Measurements from ENCODE around the gene TADA1.
"Not testable (repeated sequence)": the region's sequence is repeated elsewhere in the genome, so short reads cannot be mapped to it uniquely, and the experiment has no call there.

TADA1 gene

DNA sequence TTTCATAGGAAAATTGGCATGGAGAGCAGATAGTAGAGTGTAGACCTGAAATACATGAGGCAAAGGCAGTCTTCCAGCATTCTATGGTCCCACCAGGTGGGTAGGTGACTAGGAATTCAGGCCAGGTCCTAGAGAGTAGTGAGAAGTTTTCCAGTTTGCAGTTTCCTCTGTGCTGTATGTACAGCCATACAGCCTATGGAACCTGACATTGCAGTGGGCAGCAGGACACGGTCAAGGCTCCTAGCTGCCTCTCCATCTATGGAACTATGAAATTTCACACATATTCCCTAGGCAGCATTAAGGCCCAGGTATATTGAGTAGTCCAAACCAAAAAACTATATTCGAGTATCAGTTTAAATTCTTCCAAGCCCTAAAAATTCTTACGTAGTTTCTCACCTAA, 20.5 kb downstream of the TADA1 start:
- no peak overlapping the region for H3K4me3 ChIP-seq (ENCODE audit: low read length)
- DNase-seq (ENCODE audit: low read depth, low spot score), result no peak

DNA sequence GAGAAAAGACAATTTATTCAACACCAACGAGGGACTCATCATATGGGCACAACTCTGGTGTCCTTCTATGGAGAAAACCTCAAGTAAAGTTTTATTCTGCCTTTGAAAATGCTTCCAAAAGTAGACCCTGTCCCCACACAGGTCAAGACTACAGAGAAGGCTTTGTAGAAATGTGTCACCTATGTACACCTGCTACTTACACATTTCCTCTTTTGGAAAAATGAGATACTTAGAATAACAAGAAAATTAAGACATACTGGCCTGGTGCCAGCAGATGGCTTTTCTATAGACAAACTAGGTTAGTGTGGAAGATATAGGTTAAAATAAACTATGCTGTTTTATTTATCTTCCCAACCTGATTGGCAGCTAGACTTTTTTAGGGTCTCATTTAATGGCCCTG, 23.1 kb downstream of the TADA1 start:
- no peak overlapping the region for H3K4me3 ChIP-seq (ENCODE audit: low read length)
- DNase-seq (ENCODE audit: low read depth, low spot score), result no peak

DNA sequence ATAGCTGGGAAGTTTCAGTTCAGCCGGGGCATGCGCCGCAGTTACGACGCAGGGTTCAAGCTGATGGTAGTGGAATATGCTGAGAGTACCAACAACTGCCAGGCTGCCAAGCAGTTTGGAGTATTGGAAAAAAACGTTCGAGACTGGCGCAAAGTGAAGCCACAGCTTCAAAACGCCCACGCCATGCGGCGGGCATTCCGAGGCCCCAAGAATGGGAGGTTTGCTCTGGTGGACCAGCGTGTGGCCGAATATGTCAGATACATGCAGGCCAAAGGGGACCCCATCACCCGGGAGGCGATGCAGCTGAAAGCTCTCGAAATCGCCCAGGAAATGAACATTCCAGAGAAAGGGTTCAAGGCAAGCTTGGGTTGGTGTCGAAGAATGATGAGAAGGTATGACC, 26.9 kb downstream of the TADA1 start:
- no peak for DNase-seq (ENCODE audit: low read depth, low spot score)

DNA sequence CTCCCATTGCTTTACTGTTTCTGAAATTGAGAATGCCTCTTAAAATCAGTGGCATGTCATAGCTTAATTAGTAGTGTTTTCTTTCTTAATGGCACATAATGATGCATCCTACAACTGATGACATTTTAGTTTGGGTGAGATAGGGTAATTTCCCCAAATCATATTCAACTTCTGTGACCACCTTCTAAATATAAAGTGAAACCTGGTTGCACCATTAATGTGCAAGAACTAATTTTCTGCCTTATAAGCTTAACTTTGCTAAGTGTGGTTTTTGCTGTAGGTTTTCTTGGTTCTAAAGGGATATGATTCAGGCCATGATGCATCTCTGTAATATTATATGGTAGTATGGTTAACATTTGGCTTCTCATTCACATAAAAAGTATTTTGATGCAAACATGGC, 27.9 kb downstream of the TADA1 start:
- DNase-seq (ENCODE audit: low read depth, low spot score), result no peak
- no peak overlapping the region for H3K4me3 ChIP-seq (ENCODE audit: low read length)

More for the DNA sequence above, 26.9 kb downstream of the TADA1 start:
- no peak overlapping the region for H3K4me3 ChIP-seq (ENCODE audit: low read length)

DNA sequence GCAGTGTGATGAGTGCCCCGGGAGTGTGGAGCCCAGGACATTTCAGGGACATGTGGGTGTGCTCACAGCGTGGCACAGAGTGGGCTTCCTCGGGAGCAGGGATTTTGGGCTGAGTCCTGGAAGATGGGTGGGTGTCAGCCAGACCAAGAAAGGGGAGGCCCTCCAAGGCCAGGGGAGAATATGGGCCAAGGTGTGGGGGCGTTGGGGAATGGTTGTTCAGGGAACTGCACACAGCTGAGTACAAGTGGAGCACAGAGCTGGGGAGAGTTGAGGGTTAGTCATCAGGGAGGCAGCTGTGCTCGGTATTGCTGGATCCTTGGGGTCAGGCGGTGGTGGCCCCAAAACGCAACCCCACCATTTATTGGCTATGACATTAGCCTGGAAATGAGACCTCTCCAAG, 31.3 kb downstream of the TADA1 start:
- no peak overlapping the region for H3K4me3 ChIP-seq (ENCODE audit: low read length)
- no peak for DNase-seq (ENCODE audit: low read depth, low spot score)

DNA sequence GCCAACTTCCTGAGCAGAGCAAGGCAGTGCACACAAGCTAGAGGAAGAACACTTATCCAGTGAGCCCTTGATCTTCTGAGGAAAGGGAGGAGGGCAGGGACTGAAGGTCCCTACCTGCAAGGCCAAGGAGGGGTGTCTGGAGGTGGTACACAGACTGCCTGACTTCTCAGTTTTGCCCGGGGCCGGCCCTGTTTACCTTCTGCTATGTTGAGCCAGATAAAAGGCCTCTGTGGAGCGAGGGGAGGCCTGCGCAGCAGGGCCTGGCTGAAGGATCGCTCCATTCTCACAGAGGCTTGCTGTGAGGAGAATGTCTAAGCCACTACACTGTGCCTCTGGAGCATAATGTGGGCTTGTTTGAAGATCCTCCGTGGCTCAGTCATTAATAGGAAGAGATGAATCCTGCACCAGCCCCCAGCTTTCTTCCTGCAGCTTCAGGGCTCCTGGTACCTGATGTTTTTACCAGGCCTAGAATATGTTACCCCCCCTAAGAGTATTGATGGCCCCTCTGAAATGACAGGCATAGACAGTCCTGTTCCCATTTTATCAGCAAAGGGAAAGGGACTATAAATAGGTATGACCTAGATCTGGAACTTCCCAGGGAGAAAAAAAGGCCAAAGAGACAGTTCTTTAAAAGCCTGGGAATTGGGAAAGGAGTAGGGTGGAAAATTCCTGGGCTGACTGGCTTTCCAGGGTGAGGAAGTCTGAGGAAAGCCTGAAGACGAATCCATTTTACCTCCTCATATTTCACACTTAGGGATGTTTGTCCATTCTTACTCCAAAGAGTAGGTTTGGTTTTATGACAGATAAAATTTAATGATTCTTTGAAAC, 32.1 kb downstream of the TADA1 start:
- H3K4me3 ChIP-seq (ENCODE audit: low read length), result no peak overlapping the region
- no peak for DNase-seq (ENCODE audit: low read depth, low spot score)

DNA sequence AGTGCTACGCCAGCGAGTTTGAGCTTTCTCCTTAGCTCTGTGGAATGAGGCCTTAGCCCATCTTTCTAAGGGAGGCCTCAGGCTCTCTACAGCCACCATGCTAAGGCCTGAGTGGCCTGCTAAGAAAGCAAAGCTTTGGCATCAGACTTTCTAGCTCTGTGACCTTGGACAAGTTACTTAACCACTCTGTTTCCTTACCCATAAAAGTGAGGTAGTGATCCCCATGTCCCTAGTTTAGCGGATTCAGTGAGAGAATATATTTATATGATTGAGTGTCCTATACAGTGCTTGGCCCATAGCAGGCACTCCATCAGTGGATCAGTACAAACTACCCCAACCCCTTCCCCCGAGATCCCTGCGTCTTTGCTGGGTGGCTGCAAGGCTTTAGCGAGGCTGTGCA, 32.7 kb downstream of the TADA1 start:
- H3K4me3 ChIP-seq (ENCODE audit: low read length), result no peak overlapping the region
- no peak for DNase-seq (ENCODE audit: low read depth, low spot score)

DNA sequence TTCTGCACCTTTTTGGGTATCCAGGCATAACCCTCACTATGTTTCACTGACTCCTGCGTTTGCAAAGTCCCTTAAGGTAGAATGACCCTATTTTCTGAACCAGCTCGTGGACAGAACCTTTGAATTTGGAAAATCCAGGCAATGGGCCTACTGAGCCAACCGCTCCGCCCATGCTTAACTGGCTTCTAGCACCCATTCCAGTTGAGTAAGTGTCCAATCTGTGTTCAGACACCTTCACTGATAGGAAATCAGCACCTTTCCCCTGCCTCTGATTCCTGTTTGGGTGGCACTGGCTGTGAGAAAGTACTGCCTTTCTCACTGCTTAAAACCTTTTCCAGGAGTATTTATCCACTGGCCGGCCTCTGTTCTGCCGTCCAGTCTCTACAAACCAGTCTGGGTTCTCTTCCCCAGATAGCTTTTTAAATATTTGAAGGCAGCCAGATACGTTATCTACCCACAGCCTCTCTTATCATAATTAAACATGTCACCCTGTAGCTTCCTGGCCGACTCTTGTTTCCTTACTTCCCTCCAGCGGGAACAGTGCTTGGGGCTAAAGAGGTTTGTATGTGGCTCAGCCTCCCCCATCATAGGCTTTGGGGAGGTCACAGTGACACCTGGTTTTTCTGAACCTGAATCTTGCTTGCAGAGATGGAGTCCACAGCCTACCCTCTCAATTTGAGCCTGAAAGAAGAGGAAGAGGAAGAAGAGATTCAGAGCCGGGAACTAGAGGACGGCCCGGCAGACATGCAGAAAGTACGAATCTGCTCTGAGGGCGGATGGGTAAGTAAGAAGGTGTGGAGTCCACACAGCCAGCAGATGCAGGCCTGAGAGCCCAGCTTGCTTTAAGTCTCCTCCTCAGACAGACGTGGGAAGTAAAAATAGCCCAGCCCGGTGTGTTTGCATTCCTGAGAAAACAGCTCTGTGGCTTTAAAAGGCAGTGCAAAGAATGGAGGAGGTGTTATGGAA, 35.5 kb downstream of the TADA1 start:
- DNase-seq (ENCODE audit: low read depth, low spot score), result no peak
- H3K4me3 ChIP-seq (ENCODE audit: low read length), result peak overlapping the region; percentile 87

DNA sequence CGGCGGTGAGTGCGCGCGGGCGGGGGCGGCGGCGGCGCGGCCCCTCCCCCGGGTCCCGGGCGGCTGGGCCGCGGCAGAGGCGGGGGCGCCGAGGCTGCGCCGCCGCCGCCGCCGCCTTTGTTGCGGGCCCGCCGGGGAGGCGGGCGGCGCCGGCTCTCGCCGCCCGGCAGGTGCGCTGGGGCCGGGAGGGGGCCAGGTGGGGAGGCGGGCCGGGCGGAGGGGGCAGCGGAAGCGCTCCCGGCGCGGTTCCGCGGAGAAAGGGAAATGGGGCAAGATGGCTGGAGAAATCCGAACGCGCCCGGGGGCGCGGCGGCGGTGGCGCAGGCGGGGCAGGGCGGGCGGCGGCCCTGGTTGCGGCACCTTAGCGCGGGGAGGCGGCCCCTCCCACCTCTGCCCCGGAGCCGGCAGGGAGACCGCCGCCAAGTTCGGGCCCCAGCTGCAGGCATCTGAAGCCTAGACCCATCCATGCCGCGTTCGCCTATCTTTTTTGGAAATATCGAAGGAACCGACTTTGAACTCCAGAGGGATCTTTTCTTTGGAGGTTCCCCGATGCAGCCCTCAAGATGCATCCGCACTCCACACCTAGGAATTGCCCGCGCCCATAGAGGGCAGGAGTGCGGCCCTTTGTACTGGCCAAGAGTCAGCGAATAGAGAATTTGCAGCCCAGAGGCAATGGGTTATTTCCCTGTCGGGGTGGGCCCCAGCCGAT, 36.3 kb downstream of the TADA1 start:
- DNase-seq (ENCODE audit: low read depth, low spot score), result no peak
- H3K4me3 ChIP-seq (ENCODE audit: low read length), result peak overlapping the region; percentile 87

DNA sequence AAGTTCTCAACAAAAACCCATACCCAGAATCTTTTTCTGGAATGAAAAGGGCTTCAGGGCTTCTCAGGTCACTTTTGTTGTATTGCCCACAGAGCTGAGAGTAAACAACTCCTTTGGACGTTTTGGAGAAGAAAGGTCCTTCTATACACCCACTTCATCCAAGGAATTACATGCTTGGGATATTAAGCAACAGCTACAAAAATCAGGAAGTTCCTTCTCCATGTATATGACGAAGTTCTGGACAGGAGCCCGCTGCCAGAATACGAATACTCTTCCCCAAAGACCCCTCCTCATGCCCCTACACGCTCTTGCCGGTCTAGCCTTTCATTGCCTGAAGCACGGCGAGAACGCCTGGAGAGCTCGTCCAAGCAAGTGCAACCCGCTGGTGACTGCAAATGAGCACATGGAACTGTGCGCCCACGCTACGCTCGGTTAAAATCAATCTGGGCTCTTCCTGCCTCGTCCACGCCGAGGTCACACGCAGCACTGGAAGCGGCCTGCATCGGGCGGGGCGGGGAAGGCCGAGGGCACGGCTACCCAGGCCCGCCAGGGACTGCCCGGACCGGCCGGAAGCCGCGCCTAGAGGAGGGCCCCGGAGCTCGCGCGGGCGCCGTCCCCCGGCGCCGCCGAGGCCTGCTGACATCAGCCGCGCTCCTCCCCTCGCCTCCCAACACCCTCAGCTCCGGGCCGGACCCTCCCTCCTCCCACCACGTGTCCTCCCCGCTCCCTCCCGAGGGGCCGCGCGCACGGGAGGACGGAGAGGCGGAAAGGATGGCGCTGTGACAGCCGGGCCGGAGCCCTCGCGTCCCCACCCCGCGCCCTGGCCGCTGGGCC, 37.1 kb downstream of the TADA1 start, which contains the start of gene POGK:
Gene POGK, plus strand, starts transcription at position 710 of the 834 bp plus-strand sequence. CDS start 1,482 bp downstream, outside the sequence.
- peak; percentile 79 for DNase-seq (ENCODE audit: low read depth, low spot score)

DNA sequence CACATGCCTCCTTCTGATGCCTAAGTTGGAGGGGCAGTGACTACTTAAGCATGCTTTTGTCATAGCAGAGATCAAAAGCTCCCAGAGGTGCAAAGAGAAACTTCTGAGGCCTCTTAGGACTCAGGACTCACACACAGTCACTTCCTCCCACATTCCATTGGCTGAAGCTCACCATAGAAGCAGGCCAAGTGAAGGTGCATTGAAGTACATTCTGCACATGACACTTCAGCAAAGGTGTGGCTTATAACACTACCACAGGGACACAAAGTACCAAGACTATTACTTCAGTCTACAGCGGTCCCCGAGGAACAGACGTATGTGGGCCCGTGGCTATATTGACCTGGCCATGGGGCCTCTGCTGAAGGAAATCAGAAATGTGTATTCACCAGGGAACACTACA, 39.3 kb downstream of the TADA1 start:
- DNase-seq (ENCODE audit: low read depth, low spot score), result no peak
- no peak overlapping the region for H3K4me3 ChIP-seq (ENCODE audit: low read length)

More for the DNA sequence above, 37.1 kb downstream of the TADA1 start, which contains the start of gene POGK:
- H3K4me3 ChIP-seq (ENCODE audit: low read length), result peak within 1 kb of the TSS; percentile 87

DNA sequence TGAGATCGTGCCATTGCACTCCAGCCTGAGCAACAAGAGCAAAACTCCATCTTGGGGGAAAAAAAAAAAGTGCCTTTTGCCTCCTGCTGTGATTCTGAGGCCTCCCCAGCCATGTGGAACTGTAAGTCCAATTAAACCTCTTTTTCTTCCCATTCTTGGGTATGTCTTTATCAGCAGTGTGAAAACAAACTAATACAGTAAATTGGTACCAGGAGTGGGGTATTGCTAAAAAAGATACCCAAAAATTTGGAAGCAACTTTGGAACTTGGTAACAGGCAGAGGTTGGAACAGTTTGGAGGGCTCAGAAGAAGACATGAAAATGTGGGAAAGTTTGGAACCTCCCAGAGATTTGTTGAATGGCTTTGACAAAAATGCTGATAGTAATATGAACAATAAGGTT, 46.3 kb downstream of the TADA1 start:
- not testable (repeated sequence) for H3K4me3 ChIP-seq (ENCODE audit: low read length); DNase-seq (ENCODE audit: low read depth, low spot score)

DNA sequence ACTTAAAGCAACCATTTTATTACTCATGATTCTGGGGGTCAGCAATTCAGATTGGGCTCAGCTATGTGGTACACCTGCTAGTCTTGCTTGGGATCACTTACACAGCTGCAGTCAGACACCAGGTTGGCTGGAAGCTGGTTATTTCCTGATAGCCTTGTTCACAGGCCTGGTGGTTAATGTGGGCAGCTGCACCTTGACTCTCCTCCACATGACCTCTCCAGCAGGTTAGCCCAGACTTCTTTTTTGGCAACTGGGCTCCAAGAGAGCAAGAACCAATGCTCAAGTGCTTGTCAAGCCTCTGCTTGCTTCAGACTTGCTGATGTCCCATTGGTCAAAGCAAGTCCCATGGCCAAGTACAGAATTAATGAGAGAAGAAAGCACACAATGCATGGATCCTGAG, 48.6 kb downstream of the TADA1 start:
- no peak overlapping the region for H3K4me3 ChIP-seq (ENCODE audit: low read length)
- no peak for DNase-seq (ENCODE audit: low read depth, low spot score)

DNA sequence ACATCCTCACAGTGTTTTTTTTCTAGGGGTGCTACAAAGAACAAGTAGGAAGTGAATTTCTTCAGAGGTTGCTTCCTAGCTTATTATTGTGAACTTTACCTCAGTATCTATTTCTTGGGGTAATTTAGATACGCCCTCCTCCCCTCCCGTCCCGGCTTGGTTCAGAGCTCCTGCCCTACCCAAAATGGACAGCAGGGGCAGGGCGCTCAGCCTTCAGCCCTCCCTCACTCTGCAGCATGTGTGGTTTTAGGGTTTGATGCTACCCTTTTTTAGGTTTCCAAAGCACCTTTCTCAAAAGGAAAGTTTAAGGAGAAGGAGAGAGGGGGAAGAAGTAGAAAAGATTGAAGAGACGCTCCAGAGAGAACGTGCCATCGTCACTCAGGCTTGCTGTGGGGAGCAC, 53.7 kb downstream of the TADA1 start:
- no peak for DNase-seq (ENCODE audit: low read depth, low spot score)
- no peak overlapping the region for H3K4me3 ChIP-seq (ENCODE audit: low read length)

DNA sequence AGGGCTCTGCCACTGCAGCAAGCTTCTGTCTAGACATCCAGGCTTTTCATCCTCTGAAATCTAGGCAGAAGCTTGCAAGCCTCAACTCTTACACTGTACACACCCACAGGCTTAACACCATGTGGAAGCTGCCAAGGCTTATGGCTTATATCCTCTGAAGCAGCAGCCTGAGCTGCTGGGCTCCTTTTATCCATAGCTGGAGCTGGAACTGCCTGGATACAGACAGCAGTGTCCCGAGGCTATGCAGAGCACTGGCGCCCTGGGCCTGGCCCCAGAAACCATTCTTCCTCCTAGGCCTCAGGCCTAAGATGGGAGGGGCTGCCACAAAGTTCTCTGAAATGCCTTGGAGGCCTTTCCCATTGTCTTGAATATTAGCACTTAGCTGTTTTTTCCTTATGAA, 56.1 kb downstream of the TADA1 start:
- DNase-seq (ENCODE audit: low read depth, low spot score), result no peak
- H3K4me3 ChIP-seq (ENCODE audit: low read length), result no peak overlapping the region

DNA sequence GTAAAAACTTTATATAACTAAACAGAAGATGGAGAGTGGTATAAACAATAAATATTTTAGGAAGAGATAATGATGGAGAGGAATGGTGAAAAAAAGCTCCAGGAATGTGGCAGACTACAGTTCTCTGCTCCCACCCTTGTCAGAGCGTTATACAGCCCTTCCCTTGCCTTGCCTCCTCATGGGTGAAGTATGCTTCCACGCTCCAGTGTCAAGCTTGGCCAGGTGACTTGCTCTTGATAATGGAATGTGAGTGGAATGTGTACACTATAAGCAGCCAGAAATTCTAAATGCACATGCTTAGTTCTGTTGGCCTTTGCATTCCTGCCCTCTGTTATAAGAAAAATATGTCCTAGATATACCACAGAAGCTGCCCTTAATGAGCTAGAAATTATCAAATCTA, 61.5 kb downstream of the TADA1 start:
- DNase-seq (ENCODE audit: low read depth, low spot score), result no peak
- no peak overlapping the region for H3K4me3 ChIP-seq (ENCODE audit: low read length)

DNA sequence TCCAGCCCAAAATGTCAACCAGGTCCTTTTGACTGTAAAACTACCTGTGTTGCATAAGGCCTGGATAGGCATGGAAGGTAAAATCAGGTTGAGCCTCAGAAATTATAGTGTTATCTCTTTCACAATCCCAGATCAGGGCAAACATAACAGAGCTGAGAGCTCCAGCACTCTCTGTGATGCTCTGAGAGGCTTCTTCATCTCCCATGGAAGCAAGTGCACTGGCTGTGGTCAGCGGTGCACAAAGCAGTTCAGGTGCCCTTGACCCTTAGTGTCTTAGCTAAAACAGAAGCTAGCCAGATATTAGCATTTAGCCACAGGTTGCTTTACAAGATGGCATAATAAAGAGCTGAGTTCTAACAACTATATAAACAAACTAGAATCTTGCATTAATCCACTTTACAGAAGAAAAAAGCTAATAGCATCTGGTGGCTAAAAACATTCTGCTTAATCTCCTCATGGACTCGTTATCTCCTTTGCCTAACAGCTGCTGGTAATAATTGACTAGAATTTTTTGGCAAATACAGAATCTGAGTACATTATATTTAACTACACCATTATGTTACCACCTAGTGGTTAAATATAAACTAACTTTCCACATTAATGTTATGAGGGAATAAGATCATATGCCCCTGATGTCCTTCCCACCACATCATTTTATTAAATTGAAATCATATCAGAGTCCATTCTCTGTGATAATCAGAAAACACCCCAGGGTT, 62.4 kb downstream of the TADA1 start:
- H3K4me3 ChIP-seq (ENCODE audit: low read length), result no peak overlapping the region
- DNase-seq (ENCODE audit: low read depth, low spot score), result no peak

DNA sequence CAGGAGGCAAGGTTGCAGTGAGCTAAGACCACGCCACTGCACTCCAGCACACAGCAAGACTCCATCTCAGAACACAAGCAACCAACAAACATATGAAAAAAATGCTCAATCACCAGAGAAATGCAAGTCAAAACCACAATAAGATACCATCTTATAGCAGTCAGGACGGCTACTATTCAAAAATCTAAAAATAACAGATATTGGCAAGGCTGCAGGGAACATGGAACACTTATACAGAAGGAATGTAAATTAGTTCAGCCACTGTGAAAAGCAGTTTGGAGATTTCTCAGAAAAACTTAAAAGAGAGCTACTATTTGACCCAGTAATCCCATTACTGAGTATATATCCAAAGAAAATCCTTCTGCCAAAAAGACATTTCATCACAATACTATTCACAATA, 64.4 kb downstream of the TADA1 start:
- no peak for DNase-seq (ENCODE audit: low read depth, low spot score)
- H3K4me3 ChIP-seq (ENCODE audit: low read length), result no peak overlapping the region
